ENCODE results near the gene LRRC56. TPM values are rescaled to one million over a fixed set of nuclear protein-coding genes. Genes with fewer than 3 reads are reported as not detected.

Gene LRRC56
- polyA plus RNA-seq, 1 donor (not counting 4 experiments of a cell fraction or from before 2014, with no cell fraction given), result 0.28 TPM

DNA sequence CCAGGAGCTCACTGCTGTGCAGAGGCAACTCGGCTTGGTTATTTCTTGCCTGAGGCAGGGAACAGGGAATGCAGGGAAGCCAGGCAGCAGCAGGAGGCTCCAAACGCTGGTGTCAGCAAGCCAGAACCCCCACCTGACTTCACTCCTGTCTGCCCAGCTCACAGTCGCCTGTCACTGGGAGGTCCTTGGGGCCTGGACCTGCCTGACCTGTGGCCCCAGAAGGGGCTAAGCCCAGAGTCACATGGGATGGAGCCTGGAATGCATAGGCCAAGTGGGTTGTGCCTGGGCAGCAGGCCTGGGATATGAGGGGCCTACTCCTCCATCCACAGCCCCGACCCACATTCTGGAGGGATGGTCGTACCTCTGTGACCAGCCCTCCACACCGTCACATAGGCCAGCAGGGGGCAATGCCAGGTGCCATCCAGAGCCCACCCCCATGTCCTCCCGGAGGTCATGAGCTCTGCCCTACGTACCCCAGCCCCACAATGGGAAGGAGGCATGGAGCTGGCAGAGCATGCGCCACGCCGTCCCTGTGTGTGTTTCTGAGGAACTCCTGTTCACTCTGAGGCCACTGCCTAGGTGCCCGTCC lies 28.7 kb downstream of the LRRC56 start:
- Histone ChIP-seq H3K4me2 (ENCODE audit: control insufficient read depth, extremely low read depth, insufficient read depth, low read depth, low read length) (no peak overlapping the region), H3K27ac (ENCODE audit: control insufficient read depth, insufficient read depth, low read length) (no peak overlapping the region), H3K27me3 (ENCODE audit: control insufficient read depth, extremely low read depth, insufficient read depth, low read length) (no peaks in the 10 kb centered on the region), H3K4me1 (ENCODE audit: control insufficient read depth, extremely low read depth, insufficient read depth, low read length) (peaks cover 20% of the 10 kb centered on the region), H4K20me1 (ENCODE audit: control insufficient read depth, extremely low read depth, insufficient read depth, low read length) (no peaks in the 10 kb centered on the region), H3K9me3 (ENCODE audit: control insufficient read depth, low read depth, low read length) (no peaks in the 10 kb centered on the region), H3K36me3 (ENCODE audit: control insufficient read depth in 2 of 2, extremely low read depth in 1 of 2, insufficient read depth in 2 of 2, low read length in 2 of 2) (peaks cover 4 to 18% of the 10 kb centered on the region in 2 experiments), H3K4me3 (ENCODE audit: control insufficient read depth in 2 of 3, extremely low read depth in 1 of 3, insufficient read depth in 2 of 3, low read depth in 1 of 3, low read length in 3 of 3) (no peak overlapping the region), H2AFZ (ENCODE audit: control insufficient read depth, low read length) (no peak overlapping the region), H3K9ac (ENCODE audit: control insufficient read depth, extremely low read depth, insufficient read depth, low read length) (no peak overlapping the region), H3K9me1 (ENCODE audit: control insufficient read depth, extremely low read depth, insufficient read depth, low read length) (no peaks in the 10 kb centered on the region), H3K79me2 (ENCODE audit: control insufficient read depth, insufficient read depth, low read length) (peaks cover 21% of the 10 kb centered on the region)
- FAIRE-seq (no peak), DNase-seq (ENCODE audit: low read depth, low spot score) (no peak)
- dilution Hi-C loops (cut with MboI; ENCODE audit: extremely low pct_ligation_motif_present, low sequenced_read_pairs), result no loop called here
- TF ChIP-seq, protein P1, sequence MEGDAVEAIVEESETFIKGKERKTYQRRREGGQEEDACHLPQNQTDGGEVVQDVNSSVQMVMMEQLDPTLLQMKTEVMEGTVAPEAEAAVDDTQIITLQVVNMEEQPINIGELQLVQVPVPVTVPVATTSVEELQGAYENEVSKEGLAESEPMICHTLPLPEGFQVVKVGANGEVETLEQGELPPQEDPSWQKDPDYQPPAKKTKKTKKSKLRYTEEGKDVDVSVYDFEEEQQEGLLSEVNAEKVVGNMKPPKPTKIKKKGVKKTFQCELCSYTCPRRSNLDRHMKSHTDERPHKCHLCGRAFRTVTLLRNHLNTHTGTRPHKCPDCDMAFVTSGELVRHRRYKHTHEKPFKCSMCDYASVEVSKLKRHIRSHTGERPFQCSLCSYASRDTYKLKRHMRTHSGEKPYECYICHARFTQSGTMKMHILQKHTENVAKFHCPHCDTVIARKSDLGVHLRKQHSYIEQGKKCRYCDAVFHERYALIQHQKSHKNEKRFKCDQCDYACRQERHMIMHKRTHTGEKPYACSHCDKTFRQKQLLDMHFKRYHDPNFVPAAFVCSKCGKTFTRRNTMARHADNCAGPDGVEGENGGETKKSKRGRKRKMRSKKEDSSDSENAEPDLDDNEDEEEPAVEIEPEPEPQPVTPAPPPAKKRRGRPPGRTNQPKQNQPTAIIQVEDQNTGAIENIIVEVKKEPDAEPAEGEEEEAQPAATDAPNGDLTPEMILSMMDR (optimal IDR thresholded peaks at IDR 0.05 in 1 of 3, IDR thresholded peaks at IDR 0.05 in 1 of 3, conservative IDR thresholded peaks at IDR 0.05 in 1 of 3; ENCODE audit: extremely low read depth in 1 of 3, insufficient read depth in 2 of 3, low read length in 3 of 3), result peak in 2 of 3 experiments; percentile 16 to 25
- no peak for TF ChIP-seq EZH2 (IDR thresholded peaks at IDR 0.05; ENCODE audit: low read length)

DNA sequence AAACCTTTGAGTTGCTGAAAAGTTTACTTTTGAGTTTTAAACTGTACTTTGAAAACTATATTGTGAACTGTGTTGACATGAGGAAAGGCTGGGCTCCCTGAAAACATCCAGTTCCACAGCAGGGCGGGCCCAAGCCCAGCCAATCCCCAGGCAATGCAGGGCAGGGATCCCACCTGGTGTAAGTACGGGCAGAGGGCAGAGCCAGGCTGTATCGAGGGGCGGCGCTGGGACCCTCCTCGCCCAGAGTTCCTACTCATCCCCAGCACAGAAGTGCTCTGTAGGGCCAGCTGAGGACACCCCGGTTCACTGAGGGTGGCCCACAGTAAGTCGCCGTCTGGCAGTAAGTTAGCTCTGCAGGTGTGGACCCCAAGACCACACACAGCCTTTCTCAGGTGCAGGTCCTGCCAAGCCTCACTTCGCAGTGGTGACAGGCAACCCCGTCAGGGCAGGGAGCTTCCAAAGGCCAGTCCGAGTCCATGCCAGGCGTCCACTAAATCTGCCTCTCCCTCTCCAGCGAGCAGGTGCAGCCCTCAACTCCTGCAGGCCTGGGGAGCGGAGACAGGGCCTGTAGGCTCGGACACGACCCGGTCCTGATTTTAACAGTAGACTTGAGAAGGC lies 29.8 kb downstream of the LRRC56 start:
- FAIRE-seq (no peak), DNase-seq (ENCODE audit: low read depth, low spot score) (no peak)
- H3K4me1 ChIP-seq (ENCODE audit: control insufficient read depth, extremely low read depth, insufficient read depth, low read length), result peaks cover 13% of the 10 kb centered on the region
- H3K4me2 ChIP-seq (ENCODE audit: control insufficient read depth, extremely low read depth, insufficient read depth, low read depth, low read length), result peak overlapping the region; percentile 76
- peak overlapping the region; percentile 47 to 90 (median 79) for H3K4me3 ChIP-seq (ENCODE audit: control insufficient read depth in 2 of 3, extremely low read depth in 1 of 3, insufficient read depth in 2 of 3, low read depth in 1 of 3, low read length in 3 of 3)
- peaks cover 14% of the 10 kb centered on the region for H3K79me2 ChIP-seq (ENCODE audit: control insufficient read depth, insufficient read depth, low read length)
- H3K27me3 ChIP-seq (ENCODE audit: control insufficient read depth, extremely low read depth, insufficient read depth, low read length), result no peaks in the 10 kb centered on the region
- H4K20me1 ChIP-seq (ENCODE audit: control insufficient read depth, extremely low read depth, insufficient read depth, low read length), result no peaks in the 10 kb centered on the region
- no peaks in the 10 kb centered on the region for H3K9me1 ChIP-seq (ENCODE audit: control insufficient read depth, extremely low read depth, insufficient read depth, low read length)
- H3K9me3 ChIP-seq (ENCODE audit: control insufficient read depth, low read depth, low read length), result no peaks in the 10 kb centered on the region
- H3K9ac ChIP-seq (ENCODE audit: control insufficient read depth, extremely low read depth, insufficient read depth, low read length), result peak overlapping the region; percentile 81
- H3K36me3 ChIP-seq (ENCODE audit: control insufficient read depth in 2 of 2, extremely low read depth in 1 of 2, insufficient read depth in 2 of 2, low read length in 2 of 2), result peaks cover 4 to 14% of the 10 kb centered on the region in 2 experiments
- TF ChIP-seq, protein P1 (optimal IDR thresholded peaks at IDR 0.05 in 1 of 3, IDR thresholded peaks at IDR 0.05 in 1 of 3, conservative IDR thresholded peaks at IDR 0.05 in 1 of 3; ENCODE audit: extremely low read depth in 1 of 3, insufficient read depth in 2 of 3, low read length in 3 of 3), result no peak
- no peak for TF ChIP-seq EZH2 (IDR thresholded peaks at IDR 0.05; ENCODE audit: low read length)
- no peak overlapping the region for H2AFZ ChIP-seq (ENCODE audit: control insufficient read depth, low read length)
- no peak overlapping the region for H3K27ac ChIP-seq (ENCODE audit: control insufficient read depth, insufficient read depth, low read length)
- dilution Hi-C loops (cut with MboI; ENCODE audit: extremely low pct_ligation_motif_present, low sequenced_read_pairs), result no loop called here
